Liver (tissue), 3 donors: ENCODE results near the gene MAP3K19.

Source experiments
- CTCF ChIP-seq: fragments of 150-350 bp; IDR thresholded peaks from 2 replicates; pipeline ENCODE4 v1.5.1; 2017; ENCODE audit warnings: improper control_type of control experiment, low read depth, low read length; ENCODE audit not compliant: missing input control
- JUND ChIP-seq, 2 donors: IDR thresholded peaks; 2 replicates each; pipeline ENCODE4 v1.6.1; 2016; ENCODE audit warnings: antibody characterized with exemption in 2 of 2
- TAF1 ChIP-seq: conservative IDR thresholded peaks from 2 replicates; pipeline ENCODE4 v1.6.1; 2016; ENCODE audit warnings: antibody characterized with exemption, mild to moderate bottlenecking
- donor health status: healthy.
- donor health status: healthy.

GRCh38 chr2:135011633-135012032 lies 35.6 kb downstream of the MAP3K19 start:
- no peak for TF ChIP-seq TAF1
- TF ChIP-seq CTCF = no peak
- TF ChIP-seq JUND (IDR thresholded peaks at IDR 0.05) = no peak
